Duodenal mucosa (tissue), 2 donors: Measurements from ENCODE around the gene RFX2.
A peak's percentile ranks its signal among the peaks of the same experiment; 100 is the strongest.
"Not testable (repeated sequence)": the region's sequence is repeated elsewhere in the genome, so short reads cannot be mapped to it uniquely, and the experiment has no call there.

ENCODE experiments used
- H3K27ac ChIP-seq: one replicate; pipeline ENCODE4 v1.7.0; 2013; ENCODE audit warnings: low read depth, low read length
- H3K27me3 ChIP-seq, 2 donors: one replicate each; pipeline ENCODE4 v1.7.0; 2013; ENCODE audit warnings: low read length in 2 of 2, control low read depth in 1 of 2; ENCODE audit not compliant: insufficient read depth in 2 of 2, control insufficient read depth in 1 of 2
- H3K36me3 ChIP-seq, 2 donors: one replicate each; pipeline ENCODE4 v1.7.0; 2013; ENCODE audit warnings: low read length in 2 of 2, control low read depth in 1 of 2; ENCODE audit not compliant: insufficient read depth in 2 of 2, control insufficient read depth in 1 of 2
- H3K4me1 ChIP-seq, 2 donors: one replicate each; pipeline ENCODE4 v1.7.0; 2013; ENCODE audit warnings: low read length in 2 of 2, control low read depth in 1 of 2; ENCODE audit not compliant: insufficient read depth in 2 of 2, control insufficient read depth in 1 of 2
- H3K4me3 ChIP-seq, 2 donors: one replicate each; pipeline ENCODE4 v1.7.0; 2013; ENCODE audit warnings: low read length in 2 of 2, low read depth in 1 of 2
- H3K9ac ChIP-seq, 2 donors: one replicate each; pipeline ENCODE4 v1.7.0; 2013; ENCODE audit warnings: low read length in 2 of 2, low read depth in 1 of 2
- H3K9me3 ChIP-seq, 2 donors: one replicate each; pipeline ENCODE4 v1.7.0; 2013; ENCODE audit warnings: low read length in 2 of 2, control low read depth in 1 of 2; ENCODE audit not compliant: control insufficient read depth in 1 of 2

RFX2 gene

GRCh38 chr19:6079107-6079506, 31.2 kb downstream of the RFX2 start:
- Histone ChIP-seq H3K27me3 (no peaks in the 10 kb centered on the region), H3K4me1 (no peaks in the 10 kb centered on the region), H3K36me3 (no peaks in the 10 kb centered on the region), H3K27ac (no peak overlapping the region), H3K9ac (no peak overlapping the region), H3K9me3 (no peaks in the 10 kb centered on the region), H3K4me3 (no peak overlapping the region)

- no peak overlapping the region for H3K9ac ChIP-seq
- H3K4me1 ChIP-seq, result no peaks in the 10 kb centered on the region
- H3K9me3 ChIP-seq, result no peaks in the 10 kb centered on the region
- no peaks in the 10 kb centered on the region for H3K36me3 ChIP-seq
- no peaks in the 10 kb centered on the region for H3K27me3 ChIP-seq
- no peak overlapping the region for H3K27ac ChIP-seq
- H3K4me3 ChIP-seq, result no peak overlapping the region
Measured at GRCh38 chr19:6078068-6078467, 32.2 kb downstream of the RFX2 start.

- Histone ChIP-seq H3K36me3 (no peaks in the 10 kb centered on the region), H3K9me3 (no peaks in the 10 kb centered on the region), H3K4me1 (no peaks in the 10 kb centered on the region), H3K4me3 (no peak overlapping the region), H3K27me3 (no peaks in the 10 kb centered on the region), H3K27ac (no peak overlapping the region), H3K9ac (peak overlapping the region in 1 of 2 donors; percentile 25)
Measured at GRCh38 chr19:6076675-6077463, 33.4 kb downstream of the RFX2 start.

DNA sequence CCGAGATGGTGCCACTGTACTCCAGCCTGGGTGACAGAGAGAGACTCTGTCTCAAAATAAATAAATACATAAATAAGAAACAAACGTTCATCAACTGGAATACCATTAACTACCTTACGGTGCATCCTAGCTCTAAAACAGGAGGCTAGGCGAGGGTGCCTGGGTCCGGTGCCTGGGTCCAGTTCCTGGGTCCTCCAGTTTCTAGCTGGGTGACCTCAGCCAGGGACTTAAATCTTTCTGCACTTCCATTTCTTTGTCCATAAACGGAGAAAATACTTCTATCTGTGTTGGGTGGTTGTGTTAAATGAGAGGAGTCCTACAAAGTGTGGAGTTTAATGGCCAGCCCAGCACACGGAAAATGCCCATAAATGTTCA, 34.0 kb downstream of the RFX2 start:
- H3K4me1 ChIP-seq, result no peaks in the 10 kb centered on the region
- H3K4me3 ChIP-seq, result no peak overlapping the region

DNA sequence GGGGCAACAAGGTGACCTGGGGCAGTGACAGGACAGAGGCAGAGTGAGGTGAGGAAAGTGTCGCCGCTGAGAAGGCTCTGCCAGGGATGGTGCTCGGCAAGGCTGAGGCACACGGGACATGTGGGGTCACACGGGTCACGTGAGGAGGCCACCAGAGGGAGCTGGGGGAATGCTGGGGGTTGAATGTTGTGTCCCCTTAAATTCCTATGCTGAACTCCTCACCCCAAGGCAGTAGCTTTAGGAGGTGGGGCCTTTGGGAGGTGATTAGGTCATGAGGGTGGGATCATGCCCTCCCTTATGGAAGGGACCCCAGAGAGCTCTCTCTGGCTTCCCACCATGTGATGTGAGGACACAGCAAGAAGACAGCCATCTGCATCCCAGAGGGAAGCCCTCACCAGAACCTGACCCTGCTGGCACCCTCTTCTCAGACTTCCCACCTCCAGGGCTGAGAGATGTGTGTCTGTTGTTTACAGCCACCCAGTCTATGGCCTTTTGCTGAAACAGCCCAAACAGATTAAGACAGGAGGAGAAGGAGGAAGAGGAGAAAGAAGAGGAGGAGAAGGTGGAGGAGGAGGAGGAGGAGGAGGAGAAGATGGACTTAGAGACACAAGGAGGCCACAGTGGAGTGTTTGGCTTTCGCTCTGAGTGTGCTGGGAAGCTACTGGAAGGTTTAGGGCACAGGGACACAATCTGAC, 35.4 kb downstream of the RFX2 start:
- H3K9ac ChIP-seq, result no peak overlapping the region
- H3K36me3 ChIP-seq, result no peaks in the 10 kb centered on the region
- no peak overlapping the region for H3K4me3 ChIP-seq
- no peaks in the 10 kb centered on the region for H3K27me3 ChIP-seq
- no peaks in the 10 kb centered on the region for H3K4me1 ChIP-seq
- no peaks in the 10 kb centered on the region for H3K9me3 ChIP-seq
- H3K27ac ChIP-seq, result no peak overlapping the region

More for the DNA sequence above, 34.0 kb downstream of the RFX2 start:
- no peak overlapping the region for H3K27ac ChIP-seq
- peak overlapping the region in 1 of 2 donors; percentile 2 for H3K9ac ChIP-seq
- no peaks in the 10 kb centered on the region for H3K9me3 ChIP-seq
- no peaks in the 10 kb centered on the region for H3K36me3 ChIP-seq
- H3K27me3 ChIP-seq, result no peaks in the 10 kb centered on the region

- no peaks in the 10 kb centered on the region for H3K36me3 ChIP-seq
- no peaks in the 10 kb centered on the region for H3K27me3 ChIP-seq
- no peaks in the 10 kb centered on the region for H3K9me3 ChIP-seq
- H3K4me1 ChIP-seq, result no peaks in the 10 kb centered on the region
- H3K4me3 ChIP-seq, result no peak overlapping the region
- H3K27ac ChIP-seq, result no peak overlapping the region
- H3K9ac ChIP-seq, result no peak overlapping the region
Measured at GRCh38 chr19:6073858-6074708, 36.2 kb downstream of the RFX2 start.

DNA sequence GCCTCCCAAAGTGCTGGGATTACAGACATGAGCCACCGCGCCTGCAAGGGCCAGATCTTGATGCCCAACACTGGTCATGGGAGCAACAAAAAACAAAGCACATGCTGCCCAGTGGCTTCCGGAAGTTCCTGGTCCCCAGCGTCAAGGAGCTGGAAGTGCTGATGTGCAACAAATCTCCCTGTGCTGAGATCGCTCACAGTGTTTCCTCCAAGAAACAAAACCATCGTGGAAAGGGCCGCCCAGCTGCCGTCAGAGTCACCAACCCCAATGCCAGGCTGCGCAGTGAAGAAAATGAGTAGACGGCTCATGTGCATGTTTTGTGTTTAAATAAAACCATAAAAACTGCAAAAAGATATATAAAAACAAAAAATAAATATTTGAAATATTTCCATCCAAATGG, 37.1 kb downstream of the RFX2 start:
- H3K27me3 ChIP-seq, H3K9me3 ChIP-seq, H3K36me3 ChIP-seq, H3K4me1 ChIP-seq, H3K4me3 ChIP-seq, H3K9ac ChIP-seq, H3K27ac ChIP-seq: not testable (repeated sequence)

GRCh38 chr19:6071875-6072274, 38.4 kb downstream of the RFX2 start:
- Histone ChIP-seq H3K27ac (no peak overlapping the region), H3K36me3 (no peaks in the 10 kb centered on the region), H3K4me1 (peaks cover 12 to 13% of the 10 kb centered on the region in 2 donors), H3K9ac (no peak overlapping the region), H3K27me3 (no peaks in the 10 kb centered on the region), H3K4me3 (no peak overlapping the region), H3K9me3 (no peaks in the 10 kb centered on the region)

GRCh38 chr19:6070720-6071485, 39.4 kb downstream of the RFX2 start:
- Histone ChIP-seq H3K9ac (no peak overlapping the region), H3K9me3 (no peaks in the 10 kb centered on the region), H3K36me3 (no peaks in the 10 kb centered on the region), H3K27ac (no peak overlapping the region), H3K4me1 (peaks cover 19 to 23% of the 10 kb centered on the region in 2 donors), H3K27me3 (no peaks in the 10 kb centered on the region), H3K4me3 (no peak overlapping the region)
